Gastrocnemius medialis (tissue), 4 donors: ENCODE measurements around the gene EGF. TPM values are rescaled to one million over a fixed set of nuclear protein-coding genes. Genes with fewer than 3 reads are reported as not detected.

Experiments
- ATAC-seq, 2 donors: fragments of 150-250 bp; one replicate each; pipeline ENCODE4 v1.9.1; 2016
- DNase-seq, 2 donors: peaks; one replicate each; pipeline ENCODE4 v3.0.0-alpha.2; 2019
- H3K27ac ChIP-seq, 4 donors: fragments of 200-600 bp; sonication (generic); 1 replicate in 1 of 4; 2 replicates in 3 of 4; pipeline ENCODE4 v1.5.1; 2016 to 2018; ENCODE audit warnings: mild to moderate bottlenecking in 2 of 4, moderate library complexity in 1 of 4
- H3K27me3 ChIP-seq, 3 donors: fragments of 200-600 bp; sonication (generic) in 2 of 3; 1 replicate in 1 of 3; 2 replicates in 2 of 3; pipeline versions ENCODE4 v1.5.1 to v1.6.0; 2016 to 2019; ENCODE audit warnings: mild to moderate bottlenecking in 1 of 3, moderate library complexity in 1 of 3
- H3K36me3 ChIP-seq, 2 donors: fragments of 200-600 bp; sonication (generic) in 1 of 2; one replicate each; pipeline ENCODE4 v1.5.1; 2017 to 2018
- H3K4me1 ChIP-seq, 2 donors: fragments of 200-600 bp; sonication (generic) in 1 of 2; one replicate each; pipeline ENCODE4 v1.5.1; 2016 to 2017; ENCODE audit warnings: mild to moderate bottlenecking in 2 of 2
- H3K4me3 ChIP-seq, 4 donors: fragments of 200-600 bp; sonication (generic) in 3 of 4; 1 replicate in 1 of 4; 2 replicates in 3 of 4; pipeline ENCODE4 v1.5.1; 2016 to 2019; ENCODE audit warnings: mild to moderate bottlenecking in 2 of 4
- H3K9me3 ChIP-seq, 3 donors: fragments of 200-600 bp; sonication (generic) in 2 of 3; 1 replicate in 1 of 3; 2 replicates in 2 of 3; pipeline ENCODE4 v1.5.1; 2016 to 2019
- POLR2A ChIP-seq, 2 donors: fragments of 450-650 bp; IDR thresholded peaks; one replicate each; pipeline ENCODE4 v1.6.1; 2017; ENCODE audit warnings: antibody characterized with exemption in 2 of 2, mild to moderate bottlenecking in 2 of 2, moderate library complexity in 2 of 2
- in situ Hi-C, 4 donors: fragments of 200-750 bp; cut with MboI; loops; one replicate each; pipeline versions ENCODE4 v1.15.0 to v1.8.0; 2017; ENCODE audit warnings: low sequenced_read_pairs in 4 of 4
- intact Hi-C: fragments of 100-400 bp; cut with DNase I; formaldehyde crosslinking; loops from one replicate; pipeline ENCODE4 v1.15.1; 2023; ENCODE audit warnings: low total_unique reads
- total RNA-seq, 4 donors: library from RNA; depleted of rRNA; stranded (reverse); fragments of >200 nt; gene quantifications; one replicate each; pipeline versions ENCODE4 v1.1.0 to v1.2.3, GENCODE V29; 2016
- TF ChIP-seq, protein P1 (sequence below), 5 experiments: fragments of 450-650 bp in 3 of 5; fragments of 200-600 bp in 2 of 5; sonication (generic) in 2 of 5; IDR thresholded peaks in 4 of 5; conservative IDR thresholded peaks in 1 of 5; 1 replicate in 4 of 5; 2 replicates in 1 of 5; pipeline ENCODE4 v1.5.1; 2016 to 2019; ENCODE audit warnings: antibody characterized with exemption in 5 of 5, mild to moderate bottlenecking in 3 of 5, moderate library complexity in 3 of 5

Gene EGF
- total RNA-seq, 4 donors from 2014 or later, result 12.1 to 58.5 (median 21.3) TPM

GRCh38 chr4:110008540-110008939 is 95.9 kb downstream of the EGF start:
- in situ Hi-C loops (loop anchor here in 2 of 4 donors (10.0 kb wide), 2 partner anchors 496 to 506 kb away; no protein-coding TSS in a partner anchor), intact Hi-C loops (no loop called here)
- ATAC-seq (no peak), DNase-seq (no peak)
- no peaks in the 10 kb centered on the region for H3K27me3 ChIP-seq
- TF ChIP-seq, protein P1, sequence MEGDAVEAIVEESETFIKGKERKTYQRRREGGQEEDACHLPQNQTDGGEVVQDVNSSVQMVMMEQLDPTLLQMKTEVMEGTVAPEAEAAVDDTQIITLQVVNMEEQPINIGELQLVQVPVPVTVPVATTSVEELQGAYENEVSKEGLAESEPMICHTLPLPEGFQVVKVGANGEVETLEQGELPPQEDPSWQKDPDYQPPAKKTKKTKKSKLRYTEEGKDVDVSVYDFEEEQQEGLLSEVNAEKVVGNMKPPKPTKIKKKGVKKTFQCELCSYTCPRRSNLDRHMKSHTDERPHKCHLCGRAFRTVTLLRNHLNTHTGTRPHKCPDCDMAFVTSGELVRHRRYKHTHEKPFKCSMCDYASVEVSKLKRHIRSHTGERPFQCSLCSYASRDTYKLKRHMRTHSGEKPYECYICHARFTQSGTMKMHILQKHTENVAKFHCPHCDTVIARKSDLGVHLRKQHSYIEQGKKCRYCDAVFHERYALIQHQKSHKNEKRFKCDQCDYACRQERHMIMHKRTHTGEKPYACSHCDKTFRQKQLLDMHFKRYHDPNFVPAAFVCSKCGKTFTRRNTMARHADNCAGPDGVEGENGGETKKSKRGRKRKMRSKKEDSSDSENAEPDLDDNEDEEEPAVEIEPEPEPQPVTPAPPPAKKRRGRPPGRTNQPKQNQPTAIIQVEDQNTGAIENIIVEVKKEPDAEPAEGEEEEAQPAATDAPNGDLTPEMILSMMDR (IDR thresholded peaks at IDR 0.05 in 4 of 5, conservative IDR thresholded peaks at IDR 0.05 in 1 of 5), result no peak
- TF ChIP-seq POLR2A (IDR thresholded peaks at IDR 0.05), result no peak
- no peak overlapping the region for H3K27ac ChIP-seq
- H3K4me1 ChIP-seq, result no peaks in the 10 kb centered on the region
- H3K36me3 ChIP-seq, result peaks cover 2 to 56% of the 10 kb centered on the region in 2 donors
- no peak overlapping the region for H3K4me3 ChIP-seq
- H3K9me3 ChIP-seq, result no peaks in the 10 kb centered on the region

GRCh38 chr4:110009550-110009949 is 96.9 kb downstream of the EGF start:
- no peak for ATAC-seq
- intact Hi-C loops (no loop called here), in situ Hi-C loops (loop anchor here in 2 of 4 donors (10.0 kb wide), 2 partner anchors 495 to 505 kb away; no protein-coding TSS in a partner anchor)
- H3K36me3 ChIP-seq, result peaks cover 2 to 65% of the 10 kb centered on the region in 2 donors
- H3K27ac ChIP-seq, result no peak overlapping the region
- H3K4me3 ChIP-seq, result no peak overlapping the region
- H3K27me3 ChIP-seq, result no peaks in the 10 kb centered on the region
- no peaks in the 10 kb centered on the region for H3K9me3 ChIP-seq
- H3K4me1 ChIP-seq, result no peaks in the 10 kb centered on the region
- TF ChIP-seq, protein P1 (IDR thresholded peaks at IDR 0.05 in 4 of 5, conservative IDR thresholded peaks at IDR 0.05 in 1 of 5), result no peak
- TF ChIP-seq POLR2A (IDR thresholded peaks at IDR 0.05), result no peak
- no peak for DNase-seq

DNA sequence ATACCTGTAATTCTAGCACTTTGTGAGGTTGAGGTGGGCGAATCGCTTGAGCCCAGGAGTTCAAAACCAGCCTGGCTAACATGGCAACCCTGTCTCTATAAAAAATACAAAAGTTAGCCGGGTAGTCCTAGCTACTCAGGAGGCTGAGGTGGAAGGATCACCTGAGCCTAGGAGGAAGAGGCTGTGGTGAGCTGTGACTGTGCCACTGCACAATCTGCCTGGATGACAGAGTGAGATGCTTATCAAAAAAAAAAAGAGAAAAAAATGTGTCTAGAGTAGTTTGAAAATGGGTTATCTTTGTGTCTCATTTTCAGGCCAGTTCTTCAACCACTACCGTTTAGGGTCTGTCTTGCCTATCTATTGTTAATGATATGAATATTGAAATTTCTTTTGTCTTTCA is 98.1 kb downstream of the EGF start:
- TF ChIP-seq, protein P1 (IDR thresholded peaks at IDR 0.05 in 4 of 5, conservative IDR thresholded peaks at IDR 0.05 in 1 of 5), result no peak
- TF ChIP-seq POLR2A (IDR thresholded peaks at IDR 0.05), result no peak
- ATAC-seq, result no peak
- intact Hi-C loops (no loop called here), in situ Hi-C loops (no loop called here)
- Histone ChIP-seq H3K4me1 (no peaks in the 10 kb centered on the region), H3K4me3 (no peak overlapping the region), H3K27me3 (no peaks in the 10 kb centered on the region), H3K9me3 (no peaks in the 10 kb centered on the region), H3K27ac (no peak overlapping the region), H3K36me3 (peaks cover 2 to 65% of the 10 kb centered on the region in 2 donors)
- DNase-seq, result no peak

GRCh38 chr4:110012917-110013316 is 100.2 kb downstream of the EGF start:
- ATAC-seq, result no peak
- Histone ChIP-seq H3K27ac (no peak overlapping the region), H3K9me3 (no peaks in the 10 kb centered on the region), H3K27me3 (no peaks in the 10 kb centered on the region), H3K4me1 (no peaks in the 10 kb centered on the region), H3K36me3 (peaks cover 2 to 56% of the 10 kb centered on the region in 2 donors), H3K4me3 (no peak overlapping the region)
- in situ Hi-C loops (no loop called here), intact Hi-C loops (no loop called here)
- DNase-seq, result no peak
- no peak for TF ChIP-seq POLR2A (IDR thresholded peaks at IDR 0.05)
- TF ChIP-seq, protein P1 (IDR thresholded peaks at IDR 0.05 in 4 of 5, conservative IDR thresholded peaks at IDR 0.05 in 1 of 5), result no peak

GRCh38 chr4:110014233-110014632 is 101.5 kb downstream of the EGF start:
- Histone ChIP-seq H3K36me3 (peaks cover 2 to 45% of the 10 kb centered on the region in 2 donors), H3K27ac (no peak overlapping the region), H3K4me1 (no peaks in the 10 kb centered on the region), H3K9me3 (no peaks in the 10 kb centered on the region), H3K27me3 (no peaks in the 10 kb centered on the region), H3K4me3 (no peak overlapping the region)
- no peak for DNase-seq
- ATAC-seq, result no peak
- TF ChIP-seq POLR2A (IDR thresholded peaks at IDR 0.05), result no peak
- TF ChIP-seq, protein P1 (IDR thresholded peaks at IDR 0.05 in 4 of 5, conservative IDR thresholded peaks at IDR 0.05 in 1 of 5), result no peak
- intact Hi-C loops (no loop called here), in situ Hi-C loops (no loop called here)
